ENCODE data around the gene WDR27. TPM values are rescaled to one million over a fixed set of nuclear protein-coding genes. Genes with fewer than 3 reads are reported as not detected.

Gene WDR27
- total RNA-seq, 2 donors from 2014 or later: 17.4 to 43.8 TPM

GRCh38 chr6:169530752-169531123, 171.1 kb downstream of the WDR27 start:
- no peaks in the 10 kb centered on the region for H3K4me1 ChIP-seq
- H3K27me3 ChIP-seq: no peaks in the 10 kb centered on the region
- DNase-seq: no peak
- H3K36me3 ChIP-seq: no peaks in the 10 kb centered on the region
- no peak overlapping the region for H3K9ac ChIP-seq (ENCODE audit: low read depth in 2 of 2, low read length in 2 of 2)
- intact Hi-C loops (cut with DNase I): no loop called here
- H3K4me3 ChIP-seq: no peak overlapping the region
- H3K27ac ChIP-seq: no peak overlapping the region
- H3K9me3 ChIP-seq: no peaks in the 10 kb centered on the region
- no peak for TF ChIP-seq CTCF (IDR thresholded peaks at IDR 0.05)

- H3K9ac ChIP-seq (ENCODE audit: low read depth in 2 of 2, low read length in 2 of 2): no peak overlapping the region
- intact Hi-C loops (cut with DNase I): loop anchor here (10.0 kb wide), 1 partner anchor 635 kb away; no protein-coding TSS in a partner anchor
- H3K27me3 ChIP-seq: no peaks in the 10 kb centered on the region
- H3K36me3 ChIP-seq: no peaks in the 10 kb centered on the region
- H3K4me3 ChIP-seq: no peak overlapping the region
- no peaks in the 10 kb centered on the region for H3K4me1 ChIP-seq
- H3K9me3 ChIP-seq: no peaks in the 10 kb centered on the region
- TF ChIP-seq CTCF (IDR thresholded peaks at IDR 0.05): no peak
- DNase-seq: peak; percentile 23
- no peak overlapping the region for H3K27ac ChIP-seq
Measured at GRCh38 chr6:169529931-169530751, 171.7 kb downstream of the WDR27 start.

GRCh38 chr6:169528755-169529154, 173.1 kb downstream of the WDR27 start:
- no peak for DNase-seq
- Histone ChIP-seq H3K9ac (ENCODE audit: low read depth in 2 of 2, low read length in 2 of 2) (no peak overlapping the region), H3K4me3 (no peak overlapping the region), H3K36me3 (no peaks in the 10 kb centered on the region), H3K4me1 (no peaks in the 10 kb centered on the region), H3K27me3 (no peaks in the 10 kb centered on the region), H3K27ac (no peak overlapping the region), H3K9me3 (no peaks in the 10 kb centered on the region)
- intact Hi-C loops (cut with DNase I): loop anchor here (10.0 kb wide), 1 partner anchor 634 kb away; no protein-coding TSS in a partner anchor
- no peak for TF ChIP-seq CTCF (IDR thresholded peaks at IDR 0.05)

GRCh38 chr6:169527306-169527705, 174.5 kb downstream of the WDR27 start:
- Histone ChIP-seq H3K4me1 (no peaks in the 10 kb centered on the region), H3K9me3 (no peaks in the 10 kb centered on the region), H3K36me3 (no peaks in the 10 kb centered on the region), H3K27ac (no peak overlapping the region), H3K4me3 (no peak overlapping the region), H3K9ac (ENCODE audit: low read depth in 2 of 2, low read length in 2 of 2) (no peak overlapping the region), H3K27me3 (no peaks in the 10 kb centered on the region)
- intact Hi-C loops (cut with DNase I): loop anchor here (10.0 kb wide), 1 partner anchor 633 kb away; no protein-coding TSS in a partner anchor
- DNase-seq: no peak
- no peak for TF ChIP-seq CTCF (IDR thresholded peaks at IDR 0.05)

GRCh38 chr6:169521825-169522224, 180.0 kb downstream of the WDR27 start:
- intact Hi-C loops (cut with DNase I): loop anchor here (10.0 kb wide), 1 partner anchor 627 kb away; no protein-coding TSS in a partner anchor

More at GRCh38 chr6:169521825-169522224, 180.0 kb downstream of the WDR27 start:
- DNase-seq: no peak
- TF ChIP-seq CTCF (IDR thresholded peaks at IDR 0.05): no peak
- Histone ChIP-seq H3K4me3 (no peak overlapping the region), H3K36me3 (no peaks in the 10 kb centered on the region), H3K4me1 (no peaks in the 10 kb centered on the region), H3K9ac (ENCODE audit: low read depth in 2 of 2, low read length in 2 of 2) (no peak overlapping the region), H3K9me3 (no peaks in the 10 kb centered on the region), H3K27me3 (no peaks in the 10 kb centered on the region), H3K27ac (no peak overlapping the region)
